ENCODE measurements around the gene CADM1.

- TF ChIP-seq POLR2A (IDR thresholded peaks at IDR 0.05): no peak
- TF ChIP-seq, protein P1, sequence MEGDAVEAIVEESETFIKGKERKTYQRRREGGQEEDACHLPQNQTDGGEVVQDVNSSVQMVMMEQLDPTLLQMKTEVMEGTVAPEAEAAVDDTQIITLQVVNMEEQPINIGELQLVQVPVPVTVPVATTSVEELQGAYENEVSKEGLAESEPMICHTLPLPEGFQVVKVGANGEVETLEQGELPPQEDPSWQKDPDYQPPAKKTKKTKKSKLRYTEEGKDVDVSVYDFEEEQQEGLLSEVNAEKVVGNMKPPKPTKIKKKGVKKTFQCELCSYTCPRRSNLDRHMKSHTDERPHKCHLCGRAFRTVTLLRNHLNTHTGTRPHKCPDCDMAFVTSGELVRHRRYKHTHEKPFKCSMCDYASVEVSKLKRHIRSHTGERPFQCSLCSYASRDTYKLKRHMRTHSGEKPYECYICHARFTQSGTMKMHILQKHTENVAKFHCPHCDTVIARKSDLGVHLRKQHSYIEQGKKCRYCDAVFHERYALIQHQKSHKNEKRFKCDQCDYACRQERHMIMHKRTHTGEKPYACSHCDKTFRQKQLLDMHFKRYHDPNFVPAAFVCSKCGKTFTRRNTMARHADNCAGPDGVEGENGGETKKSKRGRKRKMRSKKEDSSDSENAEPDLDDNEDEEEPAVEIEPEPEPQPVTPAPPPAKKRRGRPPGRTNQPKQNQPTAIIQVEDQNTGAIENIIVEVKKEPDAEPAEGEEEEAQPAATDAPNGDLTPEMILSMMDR (IDR thresholded peaks at IDR 0.05): no peak
These were observed 157.1 kb downstream of the CADM1 start for GRCh38 chr11:115347106-115347505.

Measured in heart left ventricle (tissue), 13 donors.